H7 (cell line): ENCODE measurements around the gene FRMD8. TPM values are rescaled to one million over a fixed set of nuclear protein-coding genes. Genes with fewer than 3 reads are reported as not detected.

Experiments used
- DNase-seq: peaks from one replicate; pipeline ENCODE4 v3.0.0; 2012
- H3K27me3 ChIP-seq: 2 replicates; pipeline ENCODE4 v1.6.0; 2011; ENCODE audit warnings: mild to moderate bottlenecking, low read length; ENCODE audit not compliant: control insufficient read depth, insufficient read depth
- H3K36me3 ChIP-seq: replicated peaks from 2 replicates; pipeline ENCODE4 v1.5.1; 2011; ENCODE audit warnings: low read length; ENCODE audit not compliant: control insufficient read depth, insufficient read depth
- H3K4me3 ChIP-seq: 2 replicates; pipeline ENCODE4 v1.5.1; 2011; ENCODE audit warnings: low read depth, mild to moderate bottlenecking, control low read depth, low read length, moderate library complexity; ENCODE audit not compliant: insufficient read depth
- total RNA-seq: library from RNA; depleted of rRNA; stranded (reverse); fragments of >200 nt; shearing (Covaris generic); gene quantifications from 2 replicates; pipeline ENCODE4 v1.2.3, GENCODE V29; 2014

Gene FRMD8
- total RNA-seq, 1 experiment from 2014 or later: 37.1 TPM

DNA sequence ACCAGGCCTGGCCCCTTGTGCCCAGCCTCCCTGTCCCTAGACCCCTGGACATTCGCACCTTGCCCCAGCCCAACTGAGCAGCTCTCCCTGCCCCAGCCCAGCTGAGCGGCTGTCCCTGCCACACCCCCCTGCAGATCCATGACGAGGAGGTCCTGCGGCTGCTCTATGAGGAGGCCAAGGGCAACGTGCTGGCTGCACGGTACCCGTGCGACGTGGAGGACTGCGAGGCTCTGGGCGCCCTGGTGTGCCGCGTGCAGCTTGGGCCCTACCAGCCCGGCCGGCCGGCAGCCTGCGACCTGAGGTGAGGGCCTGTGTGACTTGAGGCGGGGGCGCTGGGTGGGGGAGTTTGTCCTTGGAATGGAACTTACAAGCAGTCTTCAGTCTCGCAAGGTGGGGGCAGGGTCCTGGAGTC lies 7.7 kb downstream of the FRMD8 start:
- DNase-seq: peak; percentile 54
- no peak overlapping the region for H3K4me3 ChIP-seq
- no peaks in the 10 kb centered on the region for H3K27me3 ChIP-seq
- H3K36me3 ChIP-seq: peaks cover 2% of the 10 kb centered on the region; the same call in 1 of the 2 replicates

DNA sequence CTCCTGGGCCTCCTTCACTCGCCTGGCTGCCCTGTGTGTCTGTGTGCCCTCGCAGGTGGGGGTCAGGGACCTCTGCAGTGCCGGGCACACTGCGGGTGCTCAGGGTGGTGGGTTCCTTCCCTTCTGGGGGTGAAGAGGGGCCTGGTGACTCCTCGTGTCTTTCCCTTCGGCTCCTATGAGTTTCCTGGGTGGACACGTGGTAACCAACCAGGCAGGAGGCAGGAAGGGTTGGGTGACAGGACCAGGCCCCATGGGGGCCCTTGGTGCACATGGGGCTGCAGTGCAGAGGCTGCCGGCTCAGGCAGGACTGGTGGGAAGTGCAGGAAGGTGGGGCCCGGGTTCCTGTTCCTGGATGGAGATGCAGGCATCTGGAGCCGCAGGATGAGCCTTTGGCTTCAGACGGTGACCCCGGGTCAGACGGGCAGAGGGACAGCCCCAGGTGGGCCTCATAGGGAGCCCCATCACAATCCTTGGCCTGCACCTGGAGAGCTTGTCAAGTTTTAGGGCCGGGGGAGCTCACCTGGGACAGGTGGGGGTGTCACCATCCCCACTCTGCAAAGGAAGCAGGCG lies 9.6 kb downstream of the FRMD8 start:
- Histone ChIP-seq H3K36me3 (peaks cover 4% of the 10 kb centered on the region), H3K27me3 (no peaks in the 10 kb centered on the region), H3K4me3 (no peak overlapping the region)
- DNase-seq: no peak

DNA sequence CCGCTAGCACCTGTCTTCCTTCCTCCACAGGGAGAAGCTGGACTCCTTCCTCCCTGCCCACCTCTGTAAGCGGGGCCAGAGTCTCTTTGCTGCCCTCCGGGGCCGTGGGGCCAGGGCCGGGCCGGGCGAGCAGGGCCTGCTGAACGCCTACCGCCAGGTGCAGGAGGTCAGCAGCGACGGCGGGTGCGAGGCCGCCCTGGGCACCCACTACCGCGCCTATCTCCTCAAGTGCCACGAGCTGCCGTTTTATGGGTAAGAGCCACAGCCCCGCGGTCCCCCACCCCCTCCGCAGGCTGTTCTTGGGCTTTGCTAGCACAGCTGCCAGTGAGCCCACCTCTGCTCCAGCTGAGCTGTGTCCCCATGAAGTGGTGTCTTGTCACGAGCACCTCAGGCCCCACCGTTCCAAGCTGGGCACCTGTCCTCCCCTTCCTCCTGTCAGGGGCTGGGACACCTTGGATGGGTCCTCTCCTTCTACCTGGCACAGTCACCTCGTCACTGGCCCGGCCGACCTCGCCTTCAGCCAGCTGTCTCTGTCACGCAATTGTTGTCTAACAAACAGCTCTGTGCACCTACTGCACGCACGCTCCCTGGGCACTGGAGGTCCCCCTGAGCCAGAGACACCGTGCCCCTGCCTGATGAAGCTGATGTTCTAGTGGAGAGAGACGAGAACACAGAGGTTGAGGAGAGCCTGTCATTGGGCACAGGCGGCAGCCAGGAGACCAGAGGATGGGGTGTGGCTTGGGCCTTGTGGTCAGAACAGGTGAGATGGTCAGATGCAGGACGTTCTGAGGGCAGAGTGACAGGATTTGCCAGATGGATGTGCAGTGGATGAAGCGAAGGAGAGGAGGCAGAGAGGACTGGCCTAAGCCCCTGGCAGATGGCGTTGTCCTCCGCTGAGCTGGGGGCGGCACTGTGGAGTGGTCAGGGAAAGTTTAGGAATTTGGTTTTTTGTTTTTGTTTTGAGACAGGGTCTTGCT lies 10.6 kb downstream of the FRMD8 start:
- H3K36me3 ChIP-seq: peaks cover 4% of the 10 kb centered on the region
- no peaks in the 10 kb centered on the region for H3K27me3 ChIP-seq
- no peak overlapping the region for H3K4me3 ChIP-seq
- no peak for DNase-seq

DNA sequence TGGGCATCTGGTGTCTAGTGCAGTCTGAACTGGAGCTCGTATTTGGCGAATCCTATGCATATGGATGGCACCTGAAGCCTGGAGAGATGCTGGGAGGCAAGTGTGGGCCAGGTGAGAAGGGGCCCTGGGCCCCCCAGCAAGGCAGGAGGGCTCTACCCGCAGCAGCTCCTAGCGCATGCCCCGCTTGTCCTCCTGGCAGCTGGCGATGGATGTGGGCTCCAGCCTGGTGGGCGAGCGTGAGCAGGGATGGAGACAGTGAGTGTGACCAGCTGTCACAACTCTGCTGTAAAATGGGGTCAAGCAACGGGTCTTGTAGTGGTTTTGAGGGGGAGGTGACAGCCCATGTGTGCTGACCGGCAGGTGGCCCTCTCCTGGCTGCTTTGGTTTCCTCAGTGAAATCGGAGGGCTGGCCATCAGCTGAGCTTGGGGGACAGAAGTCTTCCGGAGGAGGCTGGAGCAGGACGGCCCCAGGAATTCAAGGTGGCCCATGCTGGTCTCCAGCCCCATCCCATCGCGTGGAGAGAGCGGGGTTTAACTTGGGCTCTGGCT lies 12.0 kb downstream of the FRMD8 start:
- H3K4me3 ChIP-seq: no peak overlapping the region
- H3K27me3 ChIP-seq: no peaks in the 10 kb centered on the region
- H3K36me3 ChIP-seq: peaks cover 4% of the 10 kb centered on the region
- peak; percentile 58 for DNase-seq

DNA sequence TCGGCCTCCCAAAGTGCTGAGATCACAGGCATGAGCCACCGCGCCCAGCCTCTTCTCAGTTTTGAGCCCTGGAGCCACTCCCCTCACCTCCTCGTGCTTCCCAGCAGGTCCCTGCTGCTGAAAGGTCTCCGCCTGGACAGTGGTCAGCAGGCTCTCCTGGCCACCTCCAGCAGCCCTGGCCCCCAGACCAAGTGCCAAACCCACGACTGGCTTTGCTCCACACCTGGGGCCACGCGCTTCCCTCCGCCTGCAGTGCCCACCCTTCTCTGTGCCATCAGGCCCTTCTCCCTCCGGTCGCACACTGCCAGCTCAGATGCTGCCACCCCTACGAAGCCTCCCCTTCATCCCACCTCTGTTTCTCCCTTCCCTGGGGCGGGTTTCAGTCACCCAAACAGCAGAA lies 12.8 kb downstream of the FRMD8 start:
- Histone ChIP-seq H3K4me3 (no peak overlapping the region), H3K36me3 (peaks cover 4% of the 10 kb centered on the region), H3K27me3 (no peaks in the 10 kb centered on the region)
- no peak for DNase-seq

DNA sequence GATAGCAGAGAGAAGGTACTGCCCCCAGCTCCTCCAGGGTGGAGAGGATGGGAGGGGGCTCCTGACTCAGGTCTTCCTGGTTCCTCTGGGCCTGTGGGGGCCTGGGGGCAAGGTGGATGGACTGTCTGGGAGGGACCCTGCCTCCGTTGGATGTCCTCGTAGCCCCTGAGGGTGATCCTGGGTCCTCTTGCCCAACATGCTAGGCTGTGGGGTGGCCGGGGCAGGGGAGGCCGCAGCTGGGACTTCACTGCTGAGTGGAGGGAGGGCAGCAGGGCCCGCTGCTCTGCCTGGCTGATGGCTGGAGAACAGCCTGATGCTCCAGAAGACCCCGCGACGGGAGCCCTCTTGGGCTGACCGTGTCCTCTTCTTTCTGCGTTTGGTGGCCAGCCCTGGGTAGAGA lies 13.4 kb downstream of the FRMD8 start:
- H3K4me3 ChIP-seq: no peak overlapping the region
- peaks cover 4% of the 10 kb centered on the region for H3K36me3 ChIP-seq
- no peaks in the 10 kb centered on the region for H3K27me3 ChIP-seq
- no peak for DNase-seq

DNA sequence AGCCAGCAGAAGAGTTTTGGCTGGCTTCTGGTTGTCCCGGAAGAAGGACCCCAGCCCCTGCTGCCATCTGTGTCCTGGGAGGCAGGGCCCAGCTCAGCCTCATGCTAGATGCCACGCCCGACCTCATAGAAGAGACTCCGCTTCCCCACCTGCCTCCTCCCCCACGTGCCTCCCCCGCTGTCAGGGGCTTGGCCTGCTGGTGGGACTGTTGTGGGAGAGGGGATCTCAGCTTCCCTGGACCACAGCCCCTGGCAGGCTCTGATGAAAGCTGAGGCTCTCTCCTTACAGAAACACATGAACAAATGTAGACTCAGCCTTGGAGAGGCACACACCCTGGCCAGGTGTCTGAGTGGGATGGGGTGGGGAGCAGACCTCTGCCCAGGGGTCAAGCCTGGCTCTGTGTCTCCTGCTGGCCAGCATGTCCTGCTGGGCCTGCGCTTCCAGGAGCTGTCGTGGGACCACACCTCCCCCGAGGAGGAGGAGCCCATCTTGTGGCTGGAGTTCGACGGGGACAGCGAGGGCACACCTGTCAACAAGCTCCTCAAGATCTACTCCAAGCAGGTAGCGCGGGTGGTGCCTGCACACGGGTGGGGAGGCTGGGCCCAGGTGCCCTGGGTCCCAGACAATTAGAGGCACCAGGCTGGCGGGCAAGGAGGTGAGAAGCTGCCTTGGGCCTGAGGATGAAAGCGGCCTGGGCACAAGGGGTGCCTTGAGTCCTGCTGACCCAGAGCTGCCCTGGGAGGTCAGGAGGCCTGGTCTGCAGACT lies 14.1 kb downstream of the FRMD8 start:
- Histone ChIP-seq H3K4me3 (no peak overlapping the region), H3K36me3 (peaks cover 6% of the 10 kb centered on the region), H3K27me3 (no peaks in the 10 kb centered on the region)
- DNase-seq: no peak

DNA sequence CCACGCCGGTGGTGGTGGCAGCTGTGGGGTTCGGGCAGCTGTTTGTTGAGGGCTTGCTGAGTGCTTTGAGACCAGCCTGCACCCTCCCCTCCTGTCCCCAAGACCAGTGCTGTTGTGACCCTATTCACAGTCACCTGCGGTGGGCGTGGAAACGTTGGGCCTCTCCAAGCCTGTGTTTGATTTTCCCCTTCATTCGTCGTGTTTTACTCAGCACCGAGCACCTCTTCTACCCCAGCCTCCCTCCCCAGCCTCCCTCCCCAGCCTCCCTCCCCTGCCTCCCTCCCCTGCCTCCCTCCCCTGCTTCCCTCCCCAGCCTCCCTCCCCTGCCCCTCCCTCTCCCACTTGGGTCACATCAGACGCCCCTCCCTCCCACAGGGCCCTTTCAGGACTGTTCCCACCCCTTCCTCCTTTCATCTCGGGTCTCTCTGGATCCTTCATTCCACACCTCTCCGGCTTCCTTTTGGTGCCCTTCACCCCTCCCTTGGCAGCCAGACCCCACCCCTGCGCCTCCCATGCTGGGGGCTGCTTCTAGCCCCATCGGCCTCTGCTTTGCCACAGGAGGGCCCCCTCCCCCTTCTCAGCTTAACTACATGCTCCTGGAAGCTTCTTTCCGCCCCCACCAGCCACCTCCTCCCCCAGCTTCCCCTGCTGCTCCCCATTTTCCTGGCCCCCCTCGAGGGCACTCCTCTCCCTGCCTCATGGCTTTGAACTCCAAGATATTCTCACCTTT lies 14.8 kb downstream of the FRMD8 start:
- peaks cover 6% of the 10 kb centered on the region for H3K36me3 ChIP-seq
- H3K4me3 ChIP-seq: no peak overlapping the region
- DNase-seq: peak; percentile 76

DNA sequence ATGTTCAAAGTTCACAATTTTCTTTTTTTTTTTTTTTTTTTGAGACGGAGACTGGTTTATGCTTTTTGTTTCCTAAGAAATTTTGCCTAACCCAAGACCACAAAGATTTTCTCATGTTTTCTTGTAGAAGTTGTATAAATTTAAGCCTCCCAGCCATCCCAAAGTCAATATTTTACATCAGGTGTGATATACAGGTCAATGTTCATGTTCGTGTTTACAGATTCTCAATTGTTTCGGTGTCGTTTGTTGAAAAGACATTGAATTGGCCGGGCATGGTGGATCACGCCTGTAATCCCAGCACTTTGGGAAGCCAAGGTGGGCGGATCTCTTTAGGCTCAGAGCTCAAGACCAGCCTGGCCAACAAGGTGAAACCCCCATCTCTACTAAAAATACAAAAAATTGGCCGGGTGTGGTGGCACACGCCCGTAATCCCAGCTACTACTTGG lies 15.4 kb downstream of the FRMD8 start:
- peaks cover 6% of the 10 kb centered on the region for H3K36me3 ChIP-seq
- no peak for DNase-seq
- no peaks in the 10 kb centered on the region for H3K27me3 ChIP-seq
- H3K4me3 ChIP-seq: no peak overlapping the region

More for the DNA sequence above, 14.8 kb downstream of the FRMD8 start:
- H3K27me3 ChIP-seq: no peaks in the 10 kb centered on the region

DNA sequence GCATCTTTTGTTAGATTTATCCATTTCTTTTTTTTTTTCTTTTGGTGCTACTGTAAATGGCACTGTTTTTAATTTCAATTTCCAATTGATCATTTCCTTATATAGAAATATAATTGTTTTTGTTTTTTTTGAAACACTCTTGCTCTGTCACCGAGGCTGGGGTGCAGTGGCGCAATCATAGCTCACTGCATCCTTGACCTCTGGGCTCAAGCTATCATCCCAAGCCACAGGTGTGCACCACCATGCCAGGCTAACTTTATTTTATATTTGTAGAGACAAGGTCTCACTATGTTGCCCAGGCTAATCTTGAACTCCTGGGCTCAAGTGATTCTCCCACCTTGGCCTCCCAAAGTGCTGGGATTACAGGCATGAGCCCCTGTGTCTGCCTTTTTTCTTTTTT lies 16.4 kb downstream of the FRMD8 start:
- Histone ChIP-seq H3K36me3 (peaks cover 5% of the 10 kb centered on the region), H3K27me3 (no peaks in the 10 kb centered on the region)
- no peak for DNase-seq

DNA sequence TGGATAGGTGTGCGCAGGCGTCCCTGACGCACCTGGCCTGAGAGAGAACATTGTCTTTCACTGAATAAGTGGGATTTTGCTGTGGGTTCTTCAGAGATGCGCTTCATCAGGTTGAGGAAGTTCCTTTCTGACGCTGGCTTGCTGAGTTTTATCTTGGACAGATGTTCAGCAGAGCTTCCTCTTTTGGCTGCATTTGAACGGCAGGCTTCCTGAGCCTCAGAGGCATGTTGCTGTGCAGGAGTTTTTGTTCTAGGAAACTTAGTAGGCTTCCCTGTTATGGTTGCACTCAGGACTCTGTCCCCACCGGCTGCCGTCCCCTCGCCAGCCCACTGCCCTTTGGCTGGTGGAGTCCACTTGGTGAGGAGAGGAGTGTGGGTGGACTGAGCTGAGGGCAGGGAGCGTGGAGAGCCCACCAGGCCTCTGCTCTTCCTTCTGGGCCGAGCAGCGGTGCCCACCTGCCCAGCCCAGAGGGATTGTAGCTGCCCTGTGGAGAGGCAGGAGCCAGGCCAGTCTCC lies 17.2 kb downstream of the FRMD8 start:
- Histone ChIP-seq H3K36me3 (peaks cover 5% of the 10 kb centered on the region), H3K27me3 (no peaks in the 10 kb centered on the region), H3K4me3 (no peak overlapping the region)
- DNase-seq: no peak

More for the DNA sequence above, 16.4 kb downstream of the FRMD8 start:
- no peak overlapping the region for H3K4me3 ChIP-seq

DNA sequence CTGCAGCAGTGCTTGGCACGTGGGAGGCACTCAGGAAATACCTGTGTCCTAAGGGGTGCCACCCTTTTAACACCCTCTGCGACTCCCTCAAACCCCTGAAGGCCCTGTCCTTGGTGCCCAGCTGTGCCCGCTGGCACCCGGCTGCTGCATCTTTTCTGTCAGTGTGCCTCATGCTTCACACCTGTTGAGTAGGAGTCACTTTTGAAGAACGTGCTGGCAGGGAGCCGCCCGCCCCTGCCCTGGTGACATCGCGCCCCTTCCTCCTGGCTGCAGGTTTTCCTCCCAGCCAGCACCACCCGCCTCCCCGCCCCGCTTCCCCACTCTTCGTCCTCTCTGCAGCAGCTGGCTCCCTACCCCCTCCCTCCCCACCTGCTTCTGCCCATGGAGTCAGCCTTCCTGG lies 17.8 kb downstream of the FRMD8 start:
- no peak overlapping the region for H3K4me3 ChIP-seq
- DNase-seq: no peak
- peaks cover 5% of the 10 kb centered on the region for H3K36me3 ChIP-seq
- no peaks in the 10 kb centered on the region for H3K27me3 ChIP-seq

DNA sequence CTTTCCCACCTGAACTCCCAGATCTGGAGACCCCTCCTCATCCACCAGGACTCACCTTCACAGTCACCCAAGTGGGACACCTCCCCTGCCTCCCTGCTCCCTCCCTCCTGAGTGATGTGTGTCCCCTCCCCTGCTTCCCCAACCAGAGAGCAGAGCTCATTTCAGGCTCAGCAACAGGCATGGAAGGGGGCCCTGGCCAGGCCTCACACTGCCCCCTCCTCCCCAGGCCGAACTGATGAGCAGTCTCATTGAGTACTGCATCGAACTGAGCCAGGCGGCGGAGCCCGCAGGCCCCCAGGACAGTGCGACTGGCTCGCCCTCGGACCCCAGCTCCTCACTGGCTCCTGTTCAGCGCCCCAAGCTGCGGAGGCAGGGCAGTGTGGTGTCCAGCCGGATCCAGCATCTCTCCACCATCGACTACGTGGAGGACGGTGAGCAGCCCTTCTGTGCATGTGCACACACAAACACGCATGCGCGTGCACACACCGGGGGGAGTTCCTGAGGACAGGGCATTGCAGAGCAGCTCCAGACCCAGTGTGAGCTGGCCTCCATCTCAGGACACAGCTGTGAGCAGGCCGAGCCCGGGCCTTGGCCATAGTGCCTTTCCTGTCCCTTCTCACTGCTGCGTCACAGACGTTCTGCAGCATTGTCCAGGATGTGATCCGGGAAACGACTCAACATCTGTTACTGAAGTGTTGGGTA lies 18.4 kb downstream of the FRMD8 start:
- Histone ChIP-seq H3K36me3 (peaks cover 6% of the 10 kb centered on the region), H3K4me3 (no peak overlapping the region), H3K27me3 (no peaks in the 10 kb centered on the region)
- no peak for DNase-seq
